Liver (tissue), 9 donors: Measurements from ENCODE around the gene SEC23IP. TPM values are rescaled to one million over a fixed set of nuclear protein-coding genes. Genes with fewer than 3 reads are reported as not detected.

Experiments
- DNase-seq: peaks from one replicate; pipeline ENCODE4 v3.0.0-alpha.2; 2017; ENCODE audit warnings: low spot score
- H3K27ac ChIP-seq, 2 donors: one replicate each; pipeline ENCODE4 v1.7.0; 2013; ENCODE audit warnings: inconsistent platforms in 2 of 2, low read length in 2 of 2, control low read depth in 1 of 2, low read depth in 1 of 2, mild to moderate bottlenecking in 1 of 2
- H3K27me3 ChIP-seq, 4 donors: one replicate each; pipeline versions ENCODE4 v1.6.1 to v1.7.0; 2013; ENCODE audit warnings: low read length in 3 of 4, inconsistent platforms in 1 of 4, mild to moderate bottlenecking in 1 of 4, moderate library complexity in 1 of 4; ENCODE audit not compliant: control insufficient read depth in 4 of 4, insufficient read depth in 4 of 4
- H3K36me3 ChIP-seq, 4 donors: one replicate each; pipeline versions ENCODE4 v1.6.1 to v1.7.0; 2013; ENCODE audit warnings: low read length in 3 of 4, mild to moderate bottlenecking in 3 of 4, low read depth in 1 of 4, moderate library complexity in 1 of 4; ENCODE audit not compliant: control insufficient read depth in 4 of 4, insufficient read depth in 3 of 4
- H3K4me1 ChIP-seq, 4 donors: one replicate each; pipeline versions ENCODE4 v1.6.1 to v1.7.0; 2013; ENCODE audit warnings: low read length in 3 of 4, mild to moderate bottlenecking in 3 of 4, moderate library complexity in 1 of 4; ENCODE audit not compliant: control insufficient read depth in 4 of 4, insufficient read depth in 4 of 4
- H3K4me3 ChIP-seq, 3 donors: one replicate each; pipeline versions ENCODE4 v1.6.1 to v1.7.0; 2013; ENCODE audit warnings: low read length in 3 of 3, control low read depth in 1 of 3, low read depth in 1 of 3, mild to moderate bottlenecking in 1 of 3
- H3K9ac ChIP-seq, 2 donors: one replicate each; pipeline ENCODE4 v1.7.0; 2013; ENCODE audit warnings: low read length in 2 of 2, mild to moderate bottlenecking in 2 of 2, moderate library complexity in 2 of 2, control low read depth in 1 of 2, low read depth in 1 of 2
- H3K9me3 ChIP-seq, 4 donors: one replicate each; pipeline versions ENCODE4 v1.6.1 to v1.7.0; 2013; ENCODE audit warnings: low read length in 3 of 4; ENCODE audit not compliant: control insufficient read depth in 4 of 4
- ATF3 ChIP-seq: IDR thresholded peaks from 2 replicates; pipeline ENCODE4 v1.6.1; 2016; ENCODE audit warnings: antibody characterized with exemption
- CTCF ChIP-seq: fragments of 150-350 bp; IDR thresholded peaks from 2 replicates; pipeline ENCODE4 v1.5.1; 2017; ENCODE audit warnings: improper control_type of control experiment, low read depth, low read length; ENCODE audit not compliant: missing input control
- EGR1 ChIP-seq, 2 donors: IDR thresholded peaks; 2 replicates each; pipeline ENCODE4 v1.6.1; 2016 to 2018; ENCODE audit warnings: antibody characterized with exemption in 2 of 2, low read depth in 2 of 2
- FOXA1 ChIP-seq: IDR thresholded peaks from 2 replicates; pipeline ENCODE4 v1.6.1; 2016; ENCODE audit warnings: antibody characterized with exemption
- FOXA2 ChIP-seq: IDR thresholded peaks from 2 replicates; pipeline ENCODE4 v1.6.1; 2016; ENCODE audit warnings: antibody characterized with exemption
- GABPA ChIP-seq, 2 donors: IDR thresholded peaks in 1 of 2; conservative IDR thresholded peaks in 1 of 2; 2 replicates each; pipeline ENCODE4 v1.6.1; 2016; ENCODE audit warnings: antibody characterized with exemption in 2 of 2, mild to moderate bottlenecking in 1 of 2, moderate library complexity in 1 of 2
- HNF4A ChIP-seq, 2 donors: conservative IDR thresholded peaks; 2 replicates each; pipeline ENCODE4 v1.6.1; 2016; ENCODE audit warnings: antibody characterized with exemption in 2 of 2, mild to moderate bottlenecking in 2 of 2
- HNF4G ChIP-seq: IDR thresholded peaks from 2 replicates; pipeline ENCODE4 v1.6.1; 2016; ENCODE audit warnings: antibody characterized with exemption
- JUND ChIP-seq, 2 donors: IDR thresholded peaks; 2 replicates each; pipeline ENCODE4 v1.6.1; 2016; ENCODE audit warnings: antibody characterized with exemption in 2 of 2
- MAX ChIP-seq: IDR thresholded peaks from 2 replicates; pipeline ENCODE4 v1.6.1; 2016; ENCODE audit warnings: antibody characterized with exemption
- NR2F2 ChIP-seq: IDR thresholded peaks from 2 replicates; pipeline ENCODE4 v1.6.1; 2016; ENCODE audit warnings: antibody characterized with exemption
- RAD21 ChIP-seq, 2 donors: IDR thresholded peaks; 2 replicates each; pipeline ENCODE4 v1.6.1; 2016; ENCODE audit warnings: antibody characterized with exemption in 2 of 2, mild to moderate bottlenecking in 2 of 2
- REST ChIP-seq: IDR thresholded peaks from 2 replicates; pipeline ENCODE4 v1.6.1; 2016; ENCODE audit warnings: antibody characterized with exemption, mild to moderate bottlenecking
- RXRA ChIP-seq, 2 donors: IDR thresholded peaks; 2 replicates each; pipeline ENCODE4 v1.6.1; 2017 to 2018; ENCODE audit warnings: antibody characterized with exemption in 2 of 2, mild to moderate bottlenecking in 1 of 2
- SP1 ChIP-seq: IDR thresholded peaks from 2 replicates; pipeline ENCODE4 v1.6.1; 2018; ENCODE audit warnings: antibody characterized with exemption, mild to moderate bottlenecking
- TAF1 ChIP-seq: conservative IDR thresholded peaks from 2 replicates; pipeline ENCODE4 v1.6.1; 2016; ENCODE audit warnings: antibody characterized with exemption, mild to moderate bottlenecking
- YY1 ChIP-seq: IDR thresholded peaks from 2 replicates; pipeline ENCODE4 v1.6.1; 2016; ENCODE audit warnings: antibody characterized with exemption, mild to moderate bottlenecking
- ZBTB33 ChIP-seq: IDR thresholded peaks from 2 replicates; pipeline ENCODE4 v1.6.1; 2016; ENCODE audit warnings: antibody characterized with exemption
- WGBS: extraction: QIAGEN DNeasy Blood & Tissue Kit; methylation state at CpG from one replicate; pipeline ENCODE4 v1.1.7; 2013; 5-methylcytosine and 5-hydroxymethylcytosine counted together
- polyA plus RNA-seq, 2 donors: library from polyadenylated mRNA; stranded (reverse) in 1 of 2; unstranded in 1 of 2; fragments of 200-250 nt in 1 of 2; fragments of >200 nt in 1 of 2; fragmentation: Nextera tagmentation in 1 of 2; extraction: Ambion mirVana in 1 of 2; gene quantifications; one replicate each; pipeline versions ENCODE4 v1.2.1 to v1.2.3, GENCODE V29; 2013 to 2015
- total RNA-seq, 2 donors: library from RNA; depleted of rRNA; stranded (reverse); fragments of >200 nt; gene quantifications; one replicate each; pipeline ENCODE4 v1.2.3, GENCODE V29; 2014
- donor health status: healthy.
- donor health status: healthy.
- donor health status: healthy.
- donor health status: healthy.
- donor health status: healthy.

Gene SEC23IP
- total and polyA plus RNA-seq, 4 donors, result 10.1 to 16.0 (median 12.6) TPM

- H3K4me3 ChIP-seq, result no peak overlapping the region
- peaks cover 0 to 5% (median under 1%) of the 10 kb centered on the region in 4 donors for H3K36me3 ChIP-seq
- no peaks in the 10 kb centered on the region for H3K9me3 ChIP-seq
- H3K27ac ChIP-seq, result no peak overlapping the region
- no peak for TF ChIP-seq GABPA (IDR thresholded peaks at IDR 0.05 in 1 of 2, conservative IDR thresholded peaks at IDR 0.05 in 1 of 2)
- TF ChIP-seq RXRA (IDR thresholded peaks at IDR 0.05), result no peak
- no peak for TF ChIP-seq ZBTB33
- TF ChIP-seq HNF4A (conservative IDR thresholded peaks at IDR 0.05), result no peak
- TF ChIP-seq FOXA2, result no peak
- no peak for TF ChIP-seq NR2F2
- TF ChIP-seq RAD21 (IDR thresholded peaks at IDR 0.05), result no peak
- TF ChIP-seq ATF3, result no peak
- no peak for TF ChIP-seq JUND (IDR thresholded peaks at IDR 0.05)
- no peak for TF ChIP-seq SP1
- TF ChIP-seq EGR1 (IDR thresholded peaks at IDR 0.05; ENCODE audit: low read depth in 2 of 2), result no peak
- TF ChIP-seq YY1, result no peak
- TF ChIP-seq HNF4G, result no peak
- TF ChIP-seq TAF1, result no peak
- no peak for TF ChIP-seq CTCF
- TF ChIP-seq MAX, result no peak
- TF ChIP-seq FOXA1, result no peak
- no peak for TF ChIP-seq REST
- no peaks in the 10 kb centered on the region for H3K27me3 ChIP-seq
- WGBS, result 84% methylated on average over 1 of the region's 1 CpG
- peaks cover 0 to 9% (median 0%) of the 10 kb centered on the region in 4 donors for H3K4me1 ChIP-seq
- no peak overlapping the region for H3K9ac ChIP-seq
- DNase-seq, result no peak
These were observed 30.0 kb upstream of the SEC23IP start for GRCh38 chr10:119862524-119862923.
